Mucosa of gallbladder (tissue), 1 donor: Measurements from ENCODE around the gene DYNC1I1. TPM values are rescaled to one million over a fixed set of nuclear protein-coding genes. Genes with fewer than 3 reads are reported as not detected.
"Not testable (repeated sequence)": the region's sequence is repeated elsewhere in the genome, so short reads cannot be mapped to it uniquely, and the experiment has no call there.

Experiments
- DNase-seq: peaks from one replicate; pipeline ENCODE4 v3.0.0-alpha.2; 2020; ENCODE audit warnings: low spot score
- total RNA-seq: library from RNA; stranded (reverse); gene quantifications from one replicate; pipeline ENCODE4 v1.2.1, GENCODE V29; 2021
- donor health status: DM: no; HTN: no; CAD: no.

The DYNC1I1 gene
- total RNA-seq, 1 donor from 2014 or later: 2.7 TPM

DNA sequence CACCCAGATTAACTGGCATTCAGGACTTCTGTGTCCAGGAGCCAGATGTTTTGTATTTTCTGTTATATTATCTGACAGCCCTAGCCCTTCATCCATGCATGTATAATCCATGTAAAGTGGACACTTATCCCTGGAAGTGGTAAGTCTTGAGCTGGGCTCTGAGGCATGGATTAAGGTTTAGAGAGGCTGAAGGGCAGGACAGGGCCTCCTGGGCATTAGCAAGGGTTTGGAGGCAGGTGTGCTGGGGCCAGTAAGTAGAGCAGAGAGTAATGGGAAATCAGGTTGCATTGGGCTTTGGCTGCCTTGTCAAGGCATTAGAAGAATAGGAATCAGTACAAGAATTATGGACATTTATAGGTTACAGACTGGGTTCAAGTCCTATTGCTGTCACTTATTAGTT is 138.0 kb downstream of the DYNC1I1 start:
- DNase-seq: no peak

GRCh38 chr7:95915731-95916130 is 143.4 kb downstream of the DYNC1I1 start:
- DNase-seq: no peak

DNA sequence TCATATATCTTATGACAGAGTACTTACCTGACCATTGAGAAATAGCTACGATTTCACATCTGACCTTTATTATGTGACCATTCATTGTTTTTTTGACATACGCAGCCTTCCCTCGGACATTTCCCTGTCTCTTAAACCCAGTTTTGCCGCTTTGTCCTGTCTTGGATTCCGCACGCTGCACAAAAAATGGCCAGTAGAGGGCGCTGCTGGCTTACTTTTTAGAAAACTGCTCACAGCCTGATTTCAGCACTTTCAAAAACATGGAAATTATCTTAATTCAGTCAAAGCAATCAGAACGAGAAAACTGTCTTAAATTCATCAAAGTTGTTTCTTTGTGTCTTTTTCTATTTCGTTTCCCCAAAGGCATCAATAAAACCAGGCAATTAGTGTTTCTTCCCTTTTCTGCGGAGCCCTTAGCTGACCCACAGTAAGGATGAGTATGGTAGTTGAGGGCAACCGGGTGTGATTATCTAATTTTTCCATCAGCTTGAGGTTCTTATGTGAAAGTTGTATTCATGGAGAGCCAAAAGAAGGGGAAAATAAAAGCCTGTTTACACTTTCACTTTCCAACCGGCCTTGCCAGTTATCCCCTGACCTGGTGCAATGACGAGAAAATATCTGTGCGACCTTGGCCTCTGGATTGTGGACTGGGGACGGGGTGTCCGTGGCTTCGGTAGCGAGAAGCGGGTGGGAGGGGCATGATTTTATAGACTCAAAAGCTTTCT is 144.4 kb downstream of the DYNC1I1 start:
- peak; percentile 81 for DNase-seq

DNA sequence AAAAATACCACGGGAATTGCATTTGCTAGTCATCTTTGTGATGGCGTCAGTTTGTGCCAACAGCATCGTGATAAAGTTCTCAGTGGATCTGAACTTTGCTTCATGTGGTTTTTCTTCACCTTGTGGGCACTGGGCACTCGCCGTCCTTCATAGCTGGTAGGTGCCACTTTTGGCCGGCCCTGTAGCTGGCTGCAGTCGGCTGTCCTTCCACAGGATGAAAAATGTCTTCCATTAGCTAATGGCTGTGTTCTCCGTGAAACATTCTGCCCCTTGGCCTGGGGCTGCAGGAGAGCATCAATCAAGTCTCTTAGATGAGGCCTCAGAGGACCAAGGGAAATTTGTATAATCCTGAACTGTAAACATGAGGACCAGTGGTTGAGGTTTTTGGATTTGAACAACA is 145.3 kb downstream of the DYNC1I1 start:
- DNase-seq: no peak

- DNase-seq: no peak
Observed at GRCh38 chr7:95919556-95919955, 147.2 kb downstream of the DYNC1I1 start.

DNA sequence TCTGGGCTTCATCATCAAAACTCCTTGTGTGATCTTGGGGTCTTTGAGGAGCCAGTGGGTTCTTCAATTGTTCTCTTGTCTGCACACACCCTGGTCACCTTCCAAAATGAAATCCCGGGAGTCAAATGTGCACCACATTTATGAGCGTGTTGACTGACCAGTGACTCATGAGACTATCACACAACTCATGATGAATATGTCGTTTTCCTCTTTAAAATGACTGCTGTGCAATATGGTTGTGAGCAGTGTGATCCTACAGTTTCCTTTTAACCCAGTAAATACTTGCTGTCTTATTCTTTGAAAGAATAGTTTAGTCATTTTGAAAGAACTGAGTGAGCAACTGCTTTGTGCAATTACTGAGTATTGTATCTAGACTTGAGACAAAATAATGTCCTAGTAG is 149.2 kb downstream of the DYNC1I1 start:
- no peak for DNase-seq

DNA sequence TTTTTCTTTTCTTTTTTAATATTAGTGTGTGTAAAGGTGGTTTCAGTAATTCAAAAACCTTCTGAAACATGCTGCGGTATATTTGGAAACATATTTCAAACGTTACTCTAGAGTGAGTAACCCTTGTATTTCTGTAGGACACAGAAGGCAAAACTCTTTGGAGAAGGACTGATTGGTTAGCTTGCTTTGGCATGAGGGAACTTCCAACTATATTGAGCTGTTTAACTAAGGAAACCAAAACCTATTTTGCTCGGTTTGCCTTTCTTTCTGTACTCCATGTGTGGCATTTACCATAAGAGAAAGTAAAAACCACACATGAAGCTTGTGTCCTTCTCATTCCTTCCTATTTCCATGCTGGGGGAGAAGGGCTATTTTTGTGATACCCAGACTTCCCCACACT is 149.8 kb downstream of the DYNC1I1 start:
- DNase-seq: no peak

DNA sequence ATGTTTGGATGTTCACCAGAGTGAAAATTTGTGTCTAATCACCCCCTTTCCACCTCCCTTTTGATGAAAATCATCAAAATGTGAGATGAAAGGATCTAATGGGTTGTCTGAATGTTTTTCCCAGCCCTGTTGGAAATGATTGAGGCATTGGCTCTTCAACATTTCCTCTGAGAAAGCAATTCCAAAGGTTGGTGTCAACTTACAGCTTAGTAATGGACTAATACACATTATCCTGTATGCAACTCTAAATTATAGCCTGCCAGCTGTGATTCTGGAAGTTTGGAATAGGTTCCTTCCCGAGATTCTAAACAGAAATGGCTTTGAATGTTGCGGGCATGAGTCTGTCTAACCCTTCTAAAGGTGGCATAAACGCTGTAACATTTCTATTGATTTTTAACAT is 152.9 kb downstream of the DYNC1I1 start:
- no peak for DNase-seq

- no peak for DNase-seq
Observed at GRCh38 chr7:95925971-95926370, 153.6 kb downstream of the DYNC1I1 start.

DNA sequence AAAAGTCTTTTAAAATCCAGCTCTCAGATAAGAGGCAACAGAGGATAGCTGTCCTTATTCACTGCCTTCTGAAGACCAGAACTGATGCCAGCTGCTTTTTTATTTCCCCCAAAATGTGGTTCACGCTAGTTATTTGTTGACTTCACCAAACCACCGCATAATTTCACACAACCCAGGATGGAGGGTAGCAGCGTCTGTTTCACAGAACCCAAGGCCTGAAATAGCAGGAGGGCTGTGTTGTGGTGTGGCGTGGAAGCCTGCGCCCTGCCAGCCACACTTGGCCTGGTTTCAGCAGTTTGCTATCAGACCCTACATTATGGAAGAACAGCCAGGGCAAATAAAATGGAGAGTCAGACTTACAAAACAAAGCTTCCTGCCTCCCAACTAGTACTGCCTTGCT is 155.4 kb downstream of the DYNC1I1 start:
- DNase-seq: no peak

DNA sequence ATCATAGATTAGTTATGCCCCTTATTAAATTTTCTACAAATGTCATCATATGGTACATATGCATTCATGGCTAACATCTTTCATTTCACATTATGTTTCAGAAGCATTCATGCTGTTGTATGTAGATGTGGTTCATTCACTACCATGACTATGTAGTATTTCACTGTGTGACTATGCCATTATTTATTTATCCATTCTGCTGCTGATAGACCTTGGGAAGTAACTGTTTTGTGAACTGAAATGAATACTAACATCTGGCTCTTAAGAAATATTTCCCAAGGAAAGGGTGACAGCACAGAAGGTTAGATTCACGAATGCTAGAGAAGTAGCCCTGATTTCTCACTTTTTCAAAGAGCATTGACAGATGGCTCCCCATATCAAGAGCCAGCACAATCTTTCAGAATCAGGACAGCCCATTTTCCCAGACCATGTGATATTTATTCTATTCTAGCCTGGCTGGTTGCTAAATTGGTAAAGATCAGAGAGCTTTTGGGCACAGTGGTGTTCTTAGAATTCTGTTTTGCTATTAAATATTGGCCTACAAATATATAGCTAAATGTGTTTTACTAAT is 157.4 kb downstream of the DYNC1I1 start:
- DNase-seq: no peak

- DNase-seq: no peak
Observed at GRCh38 chr7:95931460-95932232, 159.3 kb downstream of the DYNC1I1 start.

DNA sequence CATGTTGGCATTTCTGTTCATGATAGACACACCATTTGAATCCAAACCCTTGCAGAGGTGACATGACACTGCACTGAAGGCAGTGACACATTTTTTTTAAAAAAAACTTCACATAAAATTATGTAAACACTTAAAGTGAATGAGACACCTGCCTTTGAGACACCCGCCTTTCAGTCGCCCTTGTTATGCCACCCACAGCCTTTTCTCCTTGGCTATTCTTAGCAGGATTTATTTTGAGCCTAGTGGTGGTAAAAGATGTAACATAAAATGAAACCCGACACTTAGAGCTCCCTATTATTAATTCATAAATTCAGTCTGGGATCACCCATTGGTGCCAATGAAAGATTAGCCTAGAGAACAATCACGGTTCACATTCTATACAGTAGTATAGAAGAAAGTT is 161.3 kb downstream of the DYNC1I1 start:
- no peak for DNase-seq

GRCh38 chr7:95944867-95945266 is 172.5 kb downstream of the DYNC1I1 start:
- not testable (repeated sequence) for DNase-seq

DNA sequence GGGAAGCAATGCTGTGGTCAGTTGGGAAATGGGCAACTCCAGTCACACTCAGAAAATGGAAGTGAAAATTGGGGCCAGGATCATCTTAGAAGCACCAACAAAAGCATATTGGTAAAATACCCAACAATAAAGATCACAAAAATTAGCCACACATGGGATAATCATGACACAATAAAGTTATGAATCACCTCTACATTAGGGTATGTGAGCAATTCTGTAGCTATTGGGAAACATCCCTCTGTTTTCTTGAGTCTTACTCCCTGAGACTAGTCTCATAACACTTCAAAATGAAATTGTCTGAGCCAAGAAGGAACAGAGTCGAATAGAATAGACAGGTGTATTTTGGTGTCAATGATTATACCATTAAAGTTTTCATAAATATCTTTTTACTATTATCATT is 178.3 kb downstream of the DYNC1I1 start:
- no peak for DNase-seq

- DNase-seq: no peak
Observed at GRCh38 chr7:95951531-95951930, 179.2 kb downstream of the DYNC1I1 start.

GRCh38 chr7:95951997-95952795 is 179.8 kb downstream of the DYNC1I1 start:
- DNase-seq: no peak

DNA sequence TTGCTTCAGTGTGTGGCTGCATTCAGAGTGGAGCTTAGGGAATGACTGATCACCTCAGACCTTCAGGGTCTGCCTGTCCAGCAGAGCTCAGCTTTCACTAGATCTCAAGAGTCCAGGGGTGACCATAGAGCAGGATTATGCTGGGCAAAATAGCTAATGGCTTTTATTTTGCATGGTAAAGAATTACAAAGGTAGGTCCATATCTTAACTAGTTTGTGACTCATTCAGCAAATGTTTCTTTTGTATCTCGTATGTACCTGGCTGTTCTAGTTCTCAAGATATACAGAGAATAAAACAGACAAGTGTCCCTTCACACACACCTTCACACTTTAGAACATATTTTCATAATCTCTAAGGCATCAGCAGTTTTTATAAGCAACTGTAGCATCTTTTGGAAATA is 180.5 kb downstream of the DYNC1I1 start:
- DNase-seq: no peak

DNA sequence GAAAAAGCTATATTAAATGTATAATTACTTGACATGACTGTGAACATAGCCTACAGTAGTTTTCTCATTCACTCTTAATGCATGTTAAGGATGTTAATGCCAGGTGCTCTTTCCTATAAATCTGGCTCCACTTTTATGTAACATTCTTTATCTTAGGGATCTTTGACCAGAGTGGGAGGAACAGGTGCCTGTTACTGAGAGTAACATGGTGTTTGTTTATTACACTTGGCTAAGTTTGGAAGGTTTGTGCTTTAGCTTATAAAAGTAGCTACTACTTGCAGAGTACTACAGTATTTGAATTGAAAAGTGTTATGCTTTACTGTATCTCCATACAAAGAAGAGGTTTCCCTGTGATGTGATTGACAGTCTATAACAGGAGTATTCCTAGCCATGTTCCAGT is 183.4 kb downstream of the DYNC1I1 start:
- DNase-seq: no peak

DNA sequence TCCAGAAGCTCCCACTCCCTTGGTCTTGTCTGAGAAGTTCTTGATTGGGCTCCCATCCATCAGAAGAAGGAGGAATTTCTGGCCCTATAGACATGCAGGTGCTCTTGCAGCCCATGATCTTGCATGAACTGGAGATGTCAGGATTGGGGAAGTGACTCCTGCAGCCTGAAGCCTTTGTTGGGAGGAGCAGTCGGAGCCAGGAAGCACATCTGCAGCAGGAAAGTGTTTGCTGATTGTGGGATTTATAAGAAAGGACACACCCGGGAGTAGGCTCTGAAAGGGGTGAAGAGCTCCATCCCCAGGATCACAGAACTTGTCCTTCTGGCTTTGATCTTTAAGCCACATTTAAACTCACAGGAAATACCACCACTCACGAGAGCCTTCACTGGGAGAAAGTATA is 185.2 kb downstream of the DYNC1I1 start:
- DNase-seq: no peak

GRCh38 chr7:95960706-95961244 is 188.4 kb downstream of the DYNC1I1 start:
- no peak for DNase-seq

DNA sequence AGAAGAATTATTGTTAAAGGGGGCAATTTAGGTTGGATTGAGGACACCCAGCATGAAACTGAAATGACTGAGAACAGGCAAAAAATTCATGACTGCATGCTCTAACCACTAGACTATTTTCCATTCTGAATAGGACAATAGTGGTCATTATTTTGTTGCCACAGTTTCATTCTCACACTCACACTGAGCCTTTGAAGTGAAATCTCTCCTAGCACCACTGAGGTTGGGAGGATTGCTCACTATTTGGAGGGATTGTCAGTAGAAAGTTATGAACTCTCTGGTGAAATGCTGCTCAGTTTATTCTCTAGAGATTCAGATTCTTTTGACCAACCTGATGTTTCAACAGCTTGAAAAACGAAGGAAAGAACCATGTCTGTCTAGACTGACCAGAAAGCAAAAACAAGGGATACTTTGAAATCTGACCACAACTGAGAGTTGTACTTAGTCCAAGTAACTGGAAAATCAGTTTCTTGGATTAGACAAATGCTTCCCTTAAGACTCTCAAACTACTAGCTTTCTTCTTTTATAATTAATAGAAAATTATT is 191.2 kb downstream of the DYNC1I1 start:
- no peak for DNase-seq
